GM12878 (cell line): Measurements from ENCODE around the gene GABBR1. TPM values are rescaled to one million over a fixed set of nuclear protein-coding genes. Genes with fewer than 3 reads are reported as not detected.

Experiments used
- ATAC-seq: fragments of 200-7000 bp; cut with Tn5 transposase; 3 replicates; pipeline ENCODE4 v1.9.1; 2020; ENCODE audit warnings: mild to moderate bottlenecking, moderate library complexity
- BruUV-seq: library from RNA; stranded (reverse); fragments of 400-500 nt; replicated peaks from 2 replicates; lab custom pipeline; 2021; lab: Mats Ljungman, UMichigan
- CTCF ChIA-PET: fragments of 300-600 bp; sonication (Branson Sonifier 250); formaldehyde crosslinking; extraction: SDS; loops from one replicate; lab custom pipeline; 2021; ENCODE audit warnings: inconsistent platforms; lab: Yijun Ruan, JAX
- POLR2A ChIA-PET: fragments of 350-600 bp; formaldehyde crosslinking; extraction: SDS; loops from one replicate; lab custom pipeline; 2021; ENCODE audit warnings: inconsistent platforms; lab: Charles Lee
- RAD21 ChIA-PET: fragments of 300-600 bp; sonication (Branson Sonifier 250); formaldehyde crosslinking; loops from one replicate; lab custom pipeline; 2023; ENCODE audit warnings: antibody characterized with exemption; ENCODE audit not compliant: unreplicated experiment; lab: Charles Lee
- SMC1A ChIA-PET: fragments of 300-600 bp; sonication (Branson Sonifier 250); formaldehyde crosslinking; loops from one replicate; lab custom pipeline; 2023; ENCODE audit not compliant: unreplicated experiment, uncharacterized antibody; lab: Charles Lee
- DNase-seq: peaks from one replicate; pipeline ENCODE4 v3.0.0-alpha.2; 2011; ENCODE audit warnings: low read depth, low spot score
- FAIRE-seq: peaks from 3 replicates; lab custom pipeline; 2011; peaks lifted over from hg19 to GRCh38; lab: Jason Lieb, UNC
- H2AFZ ChIP-seq: 2 replicates; pipeline ENCODE4 v1.6.0; 2011; ENCODE audit warnings: low read depth, low read length, control low read depth; ENCODE audit not compliant: control insufficient read depth
- H3K27ac ChIP-seq: 2 replicates; pipeline ENCODE4 v1.5.1; 2011; ENCODE audit warnings: control low read depth; ENCODE audit not compliant: control insufficient read depth, insufficient read depth
- H3K27me3 ChIP-seq, 2 experiments: replicated peaks in 1 of 2; 2 replicates each; pipeline versions ENCODE4 v1.6.0 to v1.6.1; 2011; ENCODE audit warnings: low read length in 1 of 2; ENCODE audit not compliant: control insufficient read depth in 2 of 2, insufficient read depth in 2 of 2
- H3K36me3 ChIP-seq, 2 experiments: 2 replicates each; pipeline ENCODE4 v1.5.1; 2011; ENCODE audit warnings: low read length in 1 of 2; ENCODE audit not compliant: control insufficient read depth in 2 of 2, insufficient read depth in 2 of 2
- H3K4me1 ChIP-seq: 2 replicates; pipeline ENCODE4 v1.6.1; 2011; ENCODE audit warnings: mild to moderate bottlenecking, low read length, moderate library complexity, mixed read lengths; ENCODE audit not compliant: control insufficient read depth, insufficient read depth
- H3K4me2 ChIP-seq: 2 replicates; pipeline ENCODE4 v1.6.0; 2011; ENCODE audit warnings: control low read depth; ENCODE audit not compliant: control insufficient read depth, insufficient read depth
- H3K4me3 ChIP-seq: fragments of 200-600 bp; sonication (generic); 2 replicates; pipeline ENCODE4 v1.5.1; 2016
- H3K79me2 ChIP-seq: 2 replicates; pipeline ENCODE4 v1.6.0; 2011; ENCODE audit warnings: low read length; ENCODE audit not compliant: control insufficient read depth, insufficient read depth
- H3K9ac ChIP-seq: 2 replicates; pipeline ENCODE4 v1.8.0; 2011; ENCODE audit warnings: low read length, control low read depth, mixed read lengths; ENCODE audit not compliant: control insufficient read depth, insufficient read depth
- H3K9me3 ChIP-seq: replicated peaks from 3 replicates; pipeline ENCODE4 v1.5.1; 2011; ENCODE audit warnings: mild to moderate bottlenecking, low read length; ENCODE audit not compliant: control insufficient read depth, insufficient read depth
- H4K20me1 ChIP-seq: 2 replicates; pipeline ENCODE4 v1.6.0; 2011; ENCODE audit not compliant: control insufficient read depth, insufficient read depth
- ATF7 ChIP-seq: fragments of 450-650 bp; IDR thresholded peaks from 2 replicates; pipeline ENCODE4 v1.6.1; 2016; ENCODE audit warnings: low read depth, mild to moderate bottlenecking
- ELK1 ChIP-seq: IDR thresholded peaks from 2 replicates; pipeline ENCODE4 v1.6.1; 2012; ENCODE audit warnings: low read depth, low read length, improper control_type of control experiment
- ETV6 ChIP-seq, 2 experiments: fragments of 450-650 bp in 1 of 2; IDR thresholded peaks in 1 of 2; conservative IDR thresholded peaks in 1 of 2; 2 replicates each; pipeline ENCODE4 v1.6.1; 2014; ENCODE audit warnings: antibody characterized with exemption in 1 of 2, borderline replicate concordance in 1 of 2, low read depth in 1 of 2, mild to moderate bottlenecking in 1 of 2, moderate library complexity in 1 of 2
- GABPA ChIP-seq: IDR thresholded peaks from 2 replicates; pipeline ENCODE4 v1.6.1; 2014; ENCODE audit warnings: antibody characterized with exemption, low read depth, mild to moderate bottlenecking, inconsistent platforms
- JUNB ChIP-seq: IDR thresholded peaks from 2 replicates; pipeline ENCODE4 v1.6.1; 2016; ENCODE audit warnings: antibody characterized with exemption, mild to moderate bottlenecking
- KLF5 ChIP-seq: fragments of 450-650 bp; IDR thresholded peaks from 2 replicates; pipeline ENCODE4 v1.6.1; 2014; ENCODE audit warnings: mild to moderate bottlenecking; ENCODE audit not compliant: partially characterized antibody
- MAX ChIP-seq: IDR thresholded peaks from 2 replicates; pipeline ENCODE4 v1.6.1; 2012; ENCODE audit warnings: low read depth, low read length, improper control_type of control experiment
- MTA2 ChIP-seq: fragments of 450-650 bp; IDR thresholded peaks from 2 replicates; pipeline ENCODE4 v1.6.1; 2016; ENCODE audit warnings: low read depth, mild to moderate bottlenecking, moderate library complexity
- NR2C2 ChIP-seq: IDR thresholded peaks from 2 replicates; pipeline ENCODE4 v1.6.1; 2011; ENCODE audit warnings: borderline replicate concordance, low read depth; ENCODE audit not compliant: control insufficient read depth, insufficient read length
- RCOR1 ChIP-seq: conservative IDR thresholded peaks from 2 replicates; pipeline ENCODE4 v1.6.1; 2012; ENCODE audit warnings: low read depth, low read length, improper control_type of control experiment
- RUNX3 ChIP-seq: IDR thresholded peaks from 2 replicates; pipeline ENCODE4 v1.6.1; 2012; ENCODE audit warnings: low read length, inconsistent platforms
- SP1 ChIP-seq: IDR thresholded peaks from one replicate; pipeline ENCODE4 v1.6.1; 2011; ENCODE audit warnings: low read depth, low read length
- SRF ChIP-seq, 2 experiments: IDR thresholded peaks; 2 replicates each; pipeline ENCODE4 v1.6.1; 2011; ENCODE audit warnings: low read depth in 2 of 2, low read length in 2 of 2, mild to moderate bottlenecking in 1 of 2, moderate library complexity in 1 of 2
- STAT1 ChIP-seq: fragments of 450-650 bp; conservative IDR thresholded peaks from 2 replicates; pipeline ENCODE4 v1.6.1; 2014; ENCODE audit warnings: antibody characterized with exemption, mild to moderate bottlenecking
- SUZ12 ChIP-seq: fragments of 200-600 bp; sonication (generic); IDR thresholded peaks from one replicate; pipeline ENCODE4 v1.6.1; 2018; ENCODE audit warnings: antibody characterized with exemption, mild to moderate bottlenecking; ENCODE audit not compliant: unreplicated experiment
- TAF1 ChIP-seq: IDR thresholded peaks from 2 replicates; pipeline ENCODE4 v1.6.1; 2011; ENCODE audit warnings: mild to moderate bottlenecking, low read depth, low read length, borderline replicate concordance
- ZNF217 ChIP-seq: fragments of 450-650 bp; IDR thresholded peaks from 2 replicates; pipeline ENCODE4 v1.6.1; 2017; ENCODE audit warnings: antibody characterized with exemption, mild to moderate bottlenecking
- WGBS: methylation state at CpG from one replicate; pipeline ENCODE4 v1.1.6; 2016; ENCODE audit warnings: low lambda C conversion rate; ENCODE audit not compliant: insufficient replicate concordance, insufficient coverage; ENCODE audit errors: missing lambda C conversion rate; 5-methylcytosine and 5-hydroxymethylcytosine counted together
- in situ Hi-C: fragments of 300-500 bp; cut with MboI; formaldehyde crosslinking; loops from 9 replicates; pipeline ENCODE4 v1.14.3; 2018; ENCODE audit warnings: mixed read lengths
- intact Hi-C: fragments of 100-400 bp; cut with micrococcal nuclease; formaldehyde crosslinking; loops from one replicate; pipeline ENCODE4 v1.14.2; 2022; ENCODE audit not compliant: unreplicated experiment
- polyA plus RNA-seq, 11 experiments: library from polyadenylated mRNA; depleted of rRNA in 4 of 11; unstranded in 6 of 11; stranded (reverse) in 5 of 11; fragments of >200 nt; fragmentation: Nextera tagmentation in 4 of 11; fragmentation: Illumina TruSeq in 1 of 11; extraction: Ambion mirVana in 4 of 11; extraction: Trizol in 1 of 11; gene quantifications; 1 replicate in 1 of 11; 2 replicates in 10 of 11; pipeline versions ENCODE4 v1.2.1 to v1.2.3, GENCODE V29; 2011 to 2016; ENCODE audit warnings: inconsistent platforms in 2 of 11, missing spikeins in 2 of 11, low read depth in 1 of 11
- total RNA-seq, 4 experiments: library from RNA; depleted of rRNA in 3 of 4; stranded (reverse); fragments of >200 nt in 3 of 4; fragmentation: Illumina TruSeq in 1 of 4; extraction: Trizol in 1 of 4; gene quantifications; 2 replicates each; pipeline versions ENCODE4 v1.2.1 to v1.2.3, GENCODE V29; 2013 to 2021

The GABBR1 gene
- total and polyA plus RNA-seq, 10 of the 15 experiments (the other 5 are each of a cell fraction or from before 2014, with no cell fraction given): 0.11 to 5.2 (median 1.0) TPM

- H3K4me1 ChIP-seq: peaks cover 16% of the 10 kb centered on the region
- ChIA-PET CTCF (interaction anchor here (1.6 to 1.8 kb wide), 2 partner anchors 17 to 22 kb away, joined by 4 to 11 read pairs; no protein-coding TSS in a partner anchor), POLR2A (no interaction called here), RAD21 (no interaction called here), SMC1A (no interaction called here)
- no peak overlapping the region for H3K9ac ChIP-seq
- WGBS: 95% methylated on average over 13 of the region's 14 CpGs
- no peak overlapping the region for H3K4me2 ChIP-seq
- H3K36me3 ChIP-seq: no peaks in the 10 kb centered on the region
- no peaks in the 10 kb centered on the region for H3K9me3 ChIP-seq
- H3K79me2 ChIP-seq: no peaks in the 10 kb centered on the region
- no peaks in the 10 kb centered on the region for H3K27me3 ChIP-seq
- H4K20me1 ChIP-seq: no peaks in the 10 kb centered on the region
- FAIRE-seq (no peak), DNase-seq (no peak), ATAC-seq (no peak)
- no TSS peak for BruUV-seq
- in situ Hi-C loops (no loop called here), intact Hi-C loops (no loop called here)
- H3K27ac ChIP-seq: no peak overlapping the region
- H3K4me3 ChIP-seq: no peak overlapping the region
- no peak overlapping the region for H2AFZ ChIP-seq
- no peak for TF ChIP-seq JUNB
- TF ChIP-seq RCOR1: no peak
- no peak for TF ChIP-seq SUZ12
- TF ChIP-seq ETV6 (conservative IDR thresholded peaks at IDR 0.05 in 1 of 2, IDR thresholded peaks at IDR 0.05 in 1 of 2; ENCODE audit: borderline replicate concordance in 1 of 2, low read depth in 1 of 2): no peak
- no peak for TF ChIP-seq GABPA
- no peak for TF ChIP-seq ATF7
- no peak for TF ChIP-seq STAT1
- TF ChIP-seq NR2C2: no peak
- TF ChIP-seq SRF (IDR thresholded peaks at IDR 0.05; ENCODE audit: low read depth in 2 of 2, low read length in 2 of 2): no peak
- no peak for TF ChIP-seq ZNF217
- no peak for TF ChIP-seq SP1
- TF ChIP-seq ELK1: no peak
- no peak for TF ChIP-seq MAX
- no peak for TF ChIP-seq RUNX3
- TF ChIP-seq TAF1: no peak
- TF ChIP-seq MTA2: no peak
- no peak for TF ChIP-seq KLF5
These were observed 1.7 kb downstream of the GABBR1 start for GRCh38 chr6:29631209-29631810.
